ENCODE results near the gene USP24. TPM values are rescaled to one million over a fixed set of nuclear protein-coding genes. Genes with fewer than 3 reads are reported as not detected.

The USP24 gene
- total and polyA plus RNA-seq, 10 of the 15 experiments (the other 5 are each of a cell fraction or from before 2014, with no cell fraction given): 4.6 to 36.5 (median 25.3) TPM

GRCh38 chr1:55262822-55263221, 47.7 kb upstream of the USP24 start:
- TF ChIP-seq MTA3 (IDR thresholded peaks at IDR 0.05; ENCODE audit: borderline replicate concordance, low read length): no peak
- TF ChIP-seq EP300 (IDR thresholded peaks at IDR 0.05; ENCODE audit: borderline replicate concordance in 1 of 2, control insufficient read depth in 1 of 2, low read depth in 2 of 2, low read length in 2 of 2): no peak
- no peak for TF ChIP-seq SMARCA5 (IDR thresholded peaks at IDR 0.05)
- TF ChIP-seq RELA (IDR thresholded peaks at IDR 0.05; ENCODE audit: borderline replicate concordance, partially characterized antibody): no peak
- no peak for TF ChIP-seq POLR2A (IDR thresholded peaks at IDR 0.05; ENCODE audit: low read depth, low read length)
- TF ChIP-seq IKZF1 (conservative IDR thresholded peaks at IDR 0.05): no peak
- TF ChIP-seq TARDBP (IDR thresholded peaks at IDR 0.05; ENCODE audit: borderline replicate concordance): no peak
- TF ChIP-seq RAD51 (IDR thresholded peaks at IDR 0.05): no peak
- no peak for TF ChIP-seq CHD2 (IDR thresholded peaks at IDR 0.05; ENCODE audit: borderline replicate concordance, low read depth, low read length)
- TF ChIP-seq YBX1 (IDR thresholded peaks at IDR 0.05): no peak
- no peak for TF ChIP-seq E2F8 (IDR thresholded peaks at IDR 0.05; ENCODE audit: low read depth, partially characterized antibody)
- TF ChIP-seq POLR2AphosphoS2 (IDR thresholded peaks at IDR 0.05; ENCODE audit: low read depth, low read length): no peak
- no peak for TF ChIP-seq BRCA1 (IDR thresholded peaks at IDR 0.05; ENCODE audit: low read depth, low read length)
- no peak for TF ChIP-seq CREM (IDR thresholded peaks at IDR 0.05; ENCODE audit: low read depth)
- TF ChIP-seq SUPT20H (IDR thresholded peaks at IDR 0.05; ENCODE audit: borderline replicate concordance, control insufficient read depth, low read depth, low read length): no peak
- no peak for TF ChIP-seq STAT1 (conservative IDR thresholded peaks at IDR 0.05)
- no peak for TF ChIP-seq USF1 (IDR thresholded peaks at IDR 0.05; ENCODE audit: borderline replicate concordance, extremely low read length, insufficient read depth, low read depth, low read length)
- TF ChIP-seq SKIL (IDR thresholded peaks at IDR 0.05; ENCODE audit: low read depth, poor library complexity, severe bottlenecking): no peak
- TF ChIP-seq ASH2L (IDR thresholded peaks at IDR 0.05; ENCODE audit: borderline replicate concordance, low read depth): no peak
- no peaks in the 10 kb centered on the region for H3K27me3 ChIP-seq (replicated peaks in 1 of 2; ENCODE audit: control insufficient read depth in 2 of 2, insufficient read depth in 2 of 2, low read length in 1 of 2)
- ATAC-seq: no peak
- no peaks in the 10 kb centered on the region for H3K36me3 ChIP-seq (ENCODE audit: control insufficient read depth in 2 of 2, insufficient read depth in 2 of 2, low read length in 1 of 2)
- H3K27ac ChIP-seq (ENCODE audit: control insufficient read depth, insufficient read depth): no peak overlapping the region
- WGBS (ENCODE audit: insufficient coverage, insufficient replicate concordance, low lambda C conversion rate, missing lambda C conversion rate): 76% methylated on average over 1 of the region's 1 CpG
- H3K4me1 ChIP-seq (ENCODE audit: control insufficient read depth, insufficient read depth, low read length): peaks cover 28% of the 10 kb centered on the region
- no peak for DNase-seq (ENCODE audit: low read depth, low spot score)
- H2AFZ ChIP-seq (ENCODE audit: control insufficient read depth, low read depth, low read length): no peak overlapping the region
- no TSS peak for BruUV-seq (replicated peaks)
- SMC1A ChIA-PET (ENCODE audit: uncharacterized antibody, unreplicated experiment): interaction anchor here (0.6 to 1.1 kb wide), 2 partner anchors 11 to 18 kb away, joined by 3 read pairs; no protein-coding TSS in a partner anchor
- in situ Hi-C loops (cut with MboI) (no loop called here), intact Hi-C loops (cut with micrococcal nuclease; ENCODE audit: unreplicated experiment) (no loop called here)
- H3K9me3 ChIP-seq (replicated peaks; ENCODE audit: control insufficient read depth, insufficient read depth, low read length): no peaks in the 10 kb centered on the region
- no peak for FAIRE-seq
- H4K20me1 ChIP-seq (ENCODE audit: control insufficient read depth, insufficient read depth): no peaks in the 10 kb centered on the region
- H3K4me2 ChIP-seq (ENCODE audit: control insufficient read depth, insufficient read depth): no peak overlapping the region
- no peak overlapping the region for H3K4me3 ChIP-seq
- no peak overlapping the region for H3K9ac ChIP-seq (ENCODE audit: control insufficient read depth, insufficient read depth, low read length)
- H3K79me2 ChIP-seq (ENCODE audit: control insufficient read depth, insufficient read depth, low read length): no peaks in the 10 kb centered on the region
- RAD21 ChIA-PET (ENCODE audit: unreplicated experiment): no interaction called here
- CTCF ChIA-PET: interaction anchor here (0.7 to 5.6 kb wide), 2 partner anchors 16 to 110 kb away, joined by 3 to 29 read pairs; no protein-coding TSS in a partner anchor
- POLR2A ChIA-PET: interaction anchor here (0.5 kb wide), 1 partner anchor 148 kb away, joined by 3 read pairs; no protein-coding TSS in a partner anchor

Measured in GM12878 (cell line).